Astrocyte of the cerebellum (primary cell): ENCODE results near the gene SLC35F3.
"Not testable (repeated sequence)": the region's sequence is repeated elsewhere in the genome, so short reads cannot be mapped to it uniquely, and the experiment has no call there.

Source experiments
- DNase-seq: peaks from one replicate; pipeline ENCODE4 v3.0.0-alpha.2; 2011; ENCODE audit warnings: low read depth
- H3K4me3 ChIP-seq: 2 replicates; pipeline ENCODE4 v1.5.1; 2011; ENCODE audit warnings: mild to moderate bottlenecking, low read depth, low read length, moderate library complexity
- CTCF ChIP-seq: IDR thresholded peaks from 2 replicates; pipeline ENCODE4 v1.5.1; 2012; ENCODE audit warnings: low read length, low read depth, moderate library complexity, mild to moderate bottlenecking; ENCODE audit errors: missing control alignments
- in situ Hi-C: cut with HindIII; loops from 2 replicates; pipeline ENCODE4 v1.10.0; 2017; ENCODE audit warnings: low sequenced_read_pairs

Gene SLC35F3

DNA sequence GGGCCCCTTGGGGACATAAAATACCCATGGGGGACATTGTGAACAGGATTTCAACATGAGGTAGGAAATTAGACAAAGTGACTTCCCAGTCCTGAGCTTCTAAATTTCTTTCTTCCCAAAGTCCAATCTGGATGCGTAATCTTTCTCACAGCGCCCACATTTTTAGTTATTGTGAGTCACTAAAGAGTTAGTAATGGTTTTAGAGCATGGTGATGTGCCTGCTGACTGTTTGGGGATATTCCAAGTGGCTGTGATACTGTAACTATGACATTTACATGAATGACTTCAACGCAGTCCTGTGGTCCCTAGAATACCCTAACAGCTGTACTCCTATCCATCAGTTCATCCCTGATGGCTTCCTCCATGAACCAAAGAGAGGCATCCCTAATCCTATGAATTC, 244.7 kb downstream of the SLC35F3 start:
- in situ Hi-C loops = no loop called here
- H3K4me3 ChIP-seq = no peak overlapping the region
- no peak for DNase-seq
- TF ChIP-seq CTCF = no peak

DNA sequence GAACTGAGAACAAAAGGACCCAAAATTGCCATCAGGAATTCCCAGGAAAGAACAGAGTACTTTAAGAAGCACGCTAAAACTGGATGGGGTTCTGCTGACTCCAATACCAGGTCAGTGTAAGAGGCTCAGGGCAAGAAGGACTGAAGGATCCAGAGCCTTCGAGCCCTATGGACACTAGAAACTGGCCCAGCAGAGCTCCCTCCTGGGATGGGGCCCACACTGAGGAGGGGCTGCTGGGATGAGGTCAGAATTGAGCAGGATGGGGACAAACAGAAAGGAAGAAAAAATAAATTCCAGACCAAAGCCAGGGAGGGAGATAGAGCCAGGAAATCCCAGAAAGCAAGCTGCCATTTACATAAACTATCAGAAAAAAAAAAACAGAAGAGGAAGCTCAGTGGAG, 246.4 kb downstream of the SLC35F3 start:
- in situ Hi-C loops = no loop called here
- no peak for DNase-seq
- no peak overlapping the region for H3K4me3 ChIP-seq
- no peak for TF ChIP-seq CTCF

GRCh38 chr1:234152344-234152743, 247.9 kb downstream of the SLC35F3 start:
- in situ Hi-C loops, DNase-seq: not testable (repeated sequence)

DNA sequence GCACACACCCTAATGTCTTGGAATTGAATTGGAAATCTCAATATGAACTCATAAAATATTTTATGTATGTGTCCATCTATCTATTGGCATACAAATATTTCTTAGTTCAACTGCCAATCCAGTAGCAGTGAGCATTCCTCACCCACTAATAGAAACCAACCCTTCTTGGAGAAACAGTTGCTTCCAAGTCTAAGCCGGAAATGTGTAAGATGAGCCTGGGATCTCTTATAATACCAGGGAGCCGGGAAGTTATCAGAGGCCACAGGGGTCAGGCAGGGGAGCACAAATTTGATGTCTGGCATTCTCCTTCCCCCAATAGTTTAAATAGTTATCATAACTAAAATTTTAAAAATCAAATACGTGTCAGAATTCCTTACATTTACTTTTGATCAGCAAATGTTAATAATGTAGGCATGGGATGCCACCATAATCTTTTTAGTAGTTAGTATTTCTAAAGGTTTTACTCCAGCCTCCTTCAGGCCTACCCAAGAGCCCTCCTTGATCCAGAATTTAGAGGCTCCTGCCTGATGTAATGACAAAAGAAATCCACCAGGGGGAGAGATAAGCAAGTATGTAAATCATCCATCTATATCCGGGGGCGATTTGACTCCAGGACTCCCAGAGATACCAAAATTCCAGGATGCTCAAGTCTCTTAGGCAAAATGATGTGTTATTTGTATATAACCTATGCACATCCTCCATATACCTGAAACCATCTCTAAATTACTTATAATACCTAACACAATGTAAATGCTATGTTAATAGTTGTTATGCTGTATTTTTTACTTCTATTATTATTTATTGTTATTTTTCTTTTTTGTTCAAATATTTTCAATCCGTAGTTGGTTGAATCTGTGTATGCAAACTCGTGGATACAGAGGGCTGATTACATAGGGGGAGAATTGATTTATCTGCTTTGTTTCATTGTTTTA, 250.1 kb downstream of the SLC35F3 start:
- no peak overlapping the region for H3K4me3 ChIP-seq
- peak; percentile 81 for TF ChIP-seq CTCF
- DNase-seq = peak; percentile 71
- in situ Hi-C loops = no loop called here

More at GRCh38 chr1:234152344-234152743, 247.9 kb downstream of the SLC35F3 start:
- not testable (repeated sequence) for H3K4me3 ChIP-seq

DNA sequence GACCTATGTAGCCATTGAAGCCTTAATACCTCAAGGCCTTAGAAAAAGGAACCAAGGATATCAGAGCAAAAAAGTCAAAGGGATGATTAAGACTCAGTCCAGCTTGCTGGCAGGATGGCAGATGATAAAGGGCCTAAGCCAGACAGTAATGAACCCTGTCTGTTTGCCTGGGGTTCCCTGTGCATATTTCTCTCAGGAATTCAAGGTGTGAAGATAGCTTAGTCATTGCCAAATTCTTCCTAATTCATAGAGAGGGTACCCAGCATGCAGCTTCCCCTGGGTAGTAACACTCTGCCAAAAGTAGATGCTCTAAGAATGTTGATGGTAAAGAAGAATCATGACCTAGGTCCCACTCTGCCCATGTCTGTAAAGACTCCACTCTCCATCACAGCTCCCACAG, 258.2 kb downstream of the SLC35F3 start:
- H3K4me3 ChIP-seq = no peak overlapping the region
- no peak for TF ChIP-seq CTCF
- no peak for DNase-seq
- in situ Hi-C loops = no loop called here

GRCh38 chr1:234163267-234163919, 258.9 kb downstream of the SLC35F3 start:
- no peak overlapping the region for H3K4me3 ChIP-seq
- in situ Hi-C loops = no loop called here
- TF ChIP-seq CTCF = no peak
- no peak for DNase-seq
